HCT116 (cell line): ENCODE results near the gene CCDC24. TPM values are rescaled to one million over a fixed set of nuclear protein-coding genes. Genes with fewer than 3 reads are reported as not detected.

Source experiments
- ATAC-seq: fragments of 200-7000 bp; cut with Tn5 transposase; 2 replicates; pipeline ENCODE4 v1.9.1; 2020; ENCODE audit warnings: mild to moderate bottlenecking, moderate library complexity
- BruUV-seq: library from RNA; stranded (reverse); fragments of 400-500 nt; replicated peaks from 2 replicates; lab custom pipeline; 2021; lab: Mats Ljungman, UMichigan
- CTCF ChIA-PET: fragments of 300-600 bp; sonication (Branson Sonifier 250); formaldehyde crosslinking; loops from one replicate; lab custom pipeline; 2021; ENCODE audit warnings: antibody characterized with exemption; lab: Charles Lee
- POLR2A ChIA-PET: fragments of 300-600, 350-600 bp; sonication (Branson Sonifier 250); formaldehyde crosslinking; loops from one replicate; lab custom pipeline; 2021; ENCODE audit warnings: antibody characterized with exemption; lab: Charles Lee
- RAD21 ChIA-PET, 2 experiments: fragments of 300-600 bp; sonication (Branson Sonifier 250); formaldehyde crosslinking; loops; one replicate each; lab custom pipeline; 2023; ENCODE audit warnings: low total read pairs in 2 of 2; ENCODE audit not compliant: uncharacterized antibody in 2 of 2, unreplicated experiment in 2 of 2, low non-redundant PET in 1 of 2; lab: Charles Lee
- DNase-seq: peaks from one replicate; pipeline ENCODE4 v3.0.0-alpha.2; 2010; ENCODE audit warnings: low read depth, low spot score
- H2AFZ ChIP-seq: fragments of 200-600 bp; shearing (Covaris generic), sonication (generic); 2 replicates; pipeline ENCODE4 v1.6.1; 2017; ENCODE audit warnings: low read depth, mixed run types, mixed read lengths, antibody characterized with exemption, low read length; ENCODE audit not compliant: poor library complexity, severe bottlenecking
- H3K27ac ChIP-seq: 2 replicates; pipeline ENCODE4 v1.5.1; 2012; ENCODE audit warnings: low read depth, low read length
- H3K27me3 ChIP-seq: fragments of 200-600 bp; sonication (generic); 2 replicates; pipeline ENCODE4 v1.6.1; 2016; ENCODE audit warnings: mixed run types, low read length, mixed read lengths; ENCODE audit not compliant: insufficient read depth
- H3K36me3 ChIP-seq, 2 experiments: fragments of 200-500 bp in 1 of 2; fragments of 200-600 bp in 1 of 2; sonication (Bioruptor generic) in 1 of 2; sonication (generic) in 1 of 2; 2 replicates each; pipeline versions ENCODE4 v1.5.1 to v1.6.1; 2014 to 2016; ENCODE audit warnings: low read length in 2 of 2, inconsistent platforms in 1 of 2, mixed read lengths in 1 of 2, mixed run types in 1 of 2; ENCODE audit not compliant: insufficient read depth in 2 of 2, control insufficient read depth in 1 of 2
- H3K4me1 ChIP-seq, 2 experiments: fragments of 200-600 bp in 1 of 2; sonication (generic) in 1 of 2; 2 replicates each; pipeline versions ENCODE4 v1.5.1 to v1.6.1; 2012 to 2017; ENCODE audit warnings: low read length in 2 of 2, inconsistent platforms in 1 of 2, mild to moderate bottlenecking in 1 of 2, mixed read lengths in 1 of 2, mixed run types in 1 of 2, moderate library complexity in 1 of 2; ENCODE audit not compliant: insufficient read depth in 2 of 2, control insufficient read depth in 1 of 2
- H3K4me2 ChIP-seq: fragments of 200-600 bp; sonication (generic); 2 replicates; pipeline ENCODE4 v1.6.1; 2017; ENCODE audit warnings: mixed run types, low read length, mixed read lengths
- H3K4me3 ChIP-seq, 2 experiments: fragments of 200-600 bp in 1 of 2; sonication (generic) in 1 of 2; replicated peaks in 1 of 2; 2 replicates each; pipeline ENCODE4 v1.5.1; 2011 to 2016; ENCODE audit warnings: low read length in 2 of 2, control low read depth in 1 of 2, low read depth in 1 of 2, mild to moderate bottlenecking in 1 of 2, mixed read lengths in 1 of 2, mixed run types in 1 of 2
- H3K79me2 ChIP-seq: fragments of 200-600 bp; sonication (generic); 2 replicates; pipeline ENCODE4 v1.6.1; 2017; ENCODE audit warnings: mild to moderate bottlenecking, mixed run types, low read length, moderate library complexity, mixed read lengths; ENCODE audit not compliant: insufficient read depth
- H3K9ac ChIP-seq: fragments of 200-600 bp; sonication (generic); 2 replicates; pipeline ENCODE4 v1.6.1; 2016; ENCODE audit warnings: low read length, mixed read lengths
- H3K9me2 ChIP-seq: fragments of 200-600 bp; sonication (generic), shearing (Covaris generic); 2 replicates; pipeline ENCODE4 v1.6.1; 2017; ENCODE audit warnings: mixed run types, mild to moderate bottlenecking, moderate library complexity; ENCODE audit not compliant: insufficient read depth
- H3K9me3 ChIP-seq, 2 experiments: fragments of 200-500 bp in 1 of 2; fragments of 200-600 bp in 1 of 2; sonication (Bioruptor generic) in 1 of 2; sonication (generic) in 1 of 2; 2 replicates each; pipeline ENCODE4 v1.6.1; 2014 to 2017; ENCODE audit warnings: low read length in 2 of 2, mixed read lengths in 2 of 2, inconsistent platforms in 1 of 2, low read depth in 1 of 2, mild to moderate bottlenecking in 1 of 2, mixed run types in 1 of 2, moderate library complexity in 1 of 2; ENCODE audit not compliant: control insufficient read depth in 1 of 2, insufficient read depth in 1 of 2
- H4K20me1 ChIP-seq: fragments of 200-600 bp; sonication (generic), shearing (Covaris generic); 2 replicates; pipeline ENCODE4 v1.6.1; 2017; ENCODE audit warnings: mixed run types, mild to moderate bottlenecking, moderate library complexity; ENCODE audit not compliant: insufficient read depth
- CBX3 ChIP-seq: IDR thresholded peaks from 2 replicates; pipeline ENCODE4 v1.6.1; 2012; ENCODE audit warnings: low read depth
- CEBPB ChIP-seq: IDR thresholded peaks from 2 replicates; pipeline ENCODE4 v1.6.1; 2012; ENCODE audit warnings: low read depth
- ELF1 ChIP-seq: IDR thresholded peaks from 2 replicates; pipeline ENCODE4 v1.6.1; 2012; ENCODE audit warnings: low read depth, borderline replicate concordance
- EZH2 ChIP-seq: fragments of 200-600 bp; sonication (generic); IDR thresholded peaks from 2 replicates; pipeline ENCODE4 v1.6.1; 2017; ENCODE audit warnings: antibody characterized with exemption, mixed run types
- EZH2phosphoT487 ChIP-seq: fragments of 200-600 bp; IDR thresholded peaks from 2 replicates; pipeline ENCODE4 v1.6.1; 2018; ENCODE audit warnings: antibody characterized with exemption, borderline replicate concordance
- FOSL1 ChIP-seq: IDR thresholded peaks from 2 replicates; pipeline ENCODE4 v1.6.1; 2012; ENCODE audit warnings: low read depth
- POLR2A ChIP-seq: IDR thresholded peaks from 2 replicates; pipeline ENCODE4 v1.7.0; 2011; ENCODE audit warnings: borderline replicate concordance; ENCODE audit not compliant: insufficient read depth, insufficient read length; ENCODE audit errors: extremely low read depth
- POLR2AphosphoS5 ChIP-seq: IDR thresholded peaks from 2 replicates; pipeline ENCODE4 v1.6.1; 2011; ENCODE audit warnings: mild to moderate bottlenecking, low read depth, low read length, moderate library complexity
- SP1 ChIP-seq: IDR thresholded peaks from 2 replicates; pipeline ENCODE4 v1.6.1; 2012; ENCODE audit warnings: low read depth
- SRF ChIP-seq: IDR thresholded peaks from 2 replicates; pipeline ENCODE4 v1.6.1; 2012; ENCODE audit warnings: low read depth
- YY1 ChIP-seq: IDR thresholded peaks from 2 replicates; pipeline ENCODE4 v1.6.1; 2011; ENCODE audit warnings: low read length, low read depth, moderate library complexity, mild to moderate bottlenecking; ENCODE audit not compliant: insufficient replicate concordance; ENCODE audit errors: extremely low read depth
- ZFX ChIP-seq: fragments of 450-650 bp; IDR thresholded peaks from 2 replicates; pipeline ENCODE4 v1.6.1; 2017
- ZNF274 ChIP-seq: fragments of 200-500 bp; sonication (Bioruptor generic); IDR thresholded peaks from 2 replicates; pipeline ENCODE4 v1.6.1; 2014; ENCODE audit warnings: mild to moderate bottlenecking, low read depth, low read length, inconsistent platforms
- intact Hi-C: fragments of 100-400 bp; cut with micrococcal nuclease; formaldehyde crosslinking; loops from 2 replicates; pipeline ENCODE4 v1.10.0; 2022
- total RNA-seq: library from RNA; stranded (reverse); gene quantifications from one replicate; pipeline ENCODE4 v1.2.1, GENCODE V29; 2021; ENCODE audit not compliant: unreplicated experiment
- TF ChIP-seq, protein P1 (sequence below): IDR thresholded peaks from 2 replicates; pipeline ENCODE4 v1.6.1; 2011; ENCODE audit warnings: mild to moderate bottlenecking, low read length, moderate library complexity; ENCODE audit not compliant: insufficient replicate concordance; ENCODE audit errors: extremely low read depth
- TF ChIP-seq, protein P2 (sequence below): IDR thresholded peaks from 2 replicates; pipeline ENCODE4 v1.6.1; 2012; ENCODE audit warnings: low read depth
- TF ChIP-seq, protein P3 (sequence below): IDR thresholded peaks from 2 replicates; pipeline ENCODE4 v1.6.1; 2012
- TF ChIP-seq, protein P4 (sequence below): IDR thresholded peaks from 2 replicates; pipeline ENCODE4 v1.6.1; 2012

The CCDC24 gene
- total RNA-seq, 1 experiment from 2014 or later = 23.3 TPM

DNA sequence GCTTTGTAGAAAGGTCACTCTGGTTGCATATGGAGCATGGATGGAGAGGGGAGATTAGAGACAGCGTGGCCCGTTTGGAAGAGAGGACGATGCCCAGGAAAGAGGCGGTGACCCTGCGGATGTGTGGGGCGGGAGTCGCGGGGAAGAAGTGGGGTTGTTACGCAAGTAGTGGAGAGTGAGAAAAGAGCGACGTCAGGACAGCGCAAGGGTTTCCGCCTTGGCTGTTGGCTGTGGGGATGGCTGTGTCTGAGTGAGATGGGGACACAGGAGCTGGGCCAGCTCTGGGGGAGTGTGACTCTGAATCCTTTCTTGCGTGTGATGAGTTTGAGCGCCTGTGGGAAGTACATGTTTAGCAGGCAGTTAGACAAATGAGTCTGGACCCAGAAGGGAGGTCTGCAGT, 8.6 kb upstream of the CCDC24 start:
- DNase-seq (no peak), ATAC-seq (no peak)
- BruUV-seq = no TSS peak
- Histone ChIP-seq H3K36me3 (peaks cover 6 to 53% of the 10 kb centered on the region in 2 experiments; a peak in 2 of 4 replicates), H3K9me2 (no peaks in the 10 kb centered on the region), H3K79me2 (peaks cover 51% of the 10 kb centered on the region), H3K27ac (no peak overlapping the region), H3K4me1 (peaks cover 7 to 22% of the 10 kb centered on the region in 2 experiments; a peak in 3 of 4 replicates), H3K4me2 (no peak overlapping the region), H2AFZ (no peak overlapping the region), H4K20me1 (no peaks in the 10 kb centered on the region), H3K27me3 (no peaks in the 10 kb centered on the region), H3K9ac (no peak overlapping the region), H3K9me3 (no peaks in the 10 kb centered on the region), H3K4me3 (no peak overlapping the region)
- RAD21 ChIA-PET = no interaction called here
- CTCF ChIA-PET = no interaction called here
- no peak for TF ChIP-seq ELF1
- no peak for TF ChIP-seq SRF
- no peak for TF ChIP-seq ZFX
- no peak for TF ChIP-seq CBX3
- TF ChIP-seq, protein P1, sequence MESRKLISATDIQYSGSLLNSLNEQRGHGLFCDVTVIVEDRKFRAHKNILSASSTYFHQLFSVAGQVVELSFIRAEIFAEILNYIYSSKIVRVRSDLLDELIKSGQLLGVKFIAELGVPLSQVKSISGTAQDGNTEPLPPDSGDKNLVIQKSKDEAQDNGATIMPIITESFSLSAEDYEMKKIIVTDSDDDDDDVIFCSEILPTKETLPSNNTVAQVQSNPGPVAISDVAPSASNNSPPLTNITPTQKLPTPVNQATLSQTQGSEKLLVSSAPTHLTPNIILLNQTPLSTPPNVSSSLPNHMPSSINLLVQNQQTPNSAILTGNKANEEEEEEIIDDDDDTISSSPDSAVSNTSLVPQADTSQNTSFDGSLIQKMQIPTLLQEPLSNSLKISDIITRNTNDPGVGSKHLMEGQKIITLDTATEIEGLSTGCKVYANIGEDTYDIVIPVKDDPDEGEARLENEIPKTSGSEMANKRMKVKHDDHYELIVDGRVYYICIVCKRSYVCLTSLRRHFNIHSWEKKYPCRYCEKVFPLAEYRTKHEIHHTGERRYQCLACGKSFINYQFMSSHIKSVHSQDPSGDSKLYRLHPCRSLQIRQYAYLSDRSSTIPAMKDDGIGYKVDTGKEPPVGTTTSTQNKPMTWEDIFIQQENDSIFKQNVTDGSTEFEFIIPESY = no peak
- TF ChIP-seq SP1 = no peak
- no peak for TF ChIP-seq CEBPB
- no peak for TF ChIP-seq POLR2AphosphoS5
- no peak for TF ChIP-seq FOSL1
- TF ChIP-seq YY1 = no peak
- no peak for TF ChIP-seq EZH2
- no peak for TF ChIP-seq POLR2A
- TF ChIP-seq ZNF274 = no peak
- TF ChIP-seq, protein P2, sequence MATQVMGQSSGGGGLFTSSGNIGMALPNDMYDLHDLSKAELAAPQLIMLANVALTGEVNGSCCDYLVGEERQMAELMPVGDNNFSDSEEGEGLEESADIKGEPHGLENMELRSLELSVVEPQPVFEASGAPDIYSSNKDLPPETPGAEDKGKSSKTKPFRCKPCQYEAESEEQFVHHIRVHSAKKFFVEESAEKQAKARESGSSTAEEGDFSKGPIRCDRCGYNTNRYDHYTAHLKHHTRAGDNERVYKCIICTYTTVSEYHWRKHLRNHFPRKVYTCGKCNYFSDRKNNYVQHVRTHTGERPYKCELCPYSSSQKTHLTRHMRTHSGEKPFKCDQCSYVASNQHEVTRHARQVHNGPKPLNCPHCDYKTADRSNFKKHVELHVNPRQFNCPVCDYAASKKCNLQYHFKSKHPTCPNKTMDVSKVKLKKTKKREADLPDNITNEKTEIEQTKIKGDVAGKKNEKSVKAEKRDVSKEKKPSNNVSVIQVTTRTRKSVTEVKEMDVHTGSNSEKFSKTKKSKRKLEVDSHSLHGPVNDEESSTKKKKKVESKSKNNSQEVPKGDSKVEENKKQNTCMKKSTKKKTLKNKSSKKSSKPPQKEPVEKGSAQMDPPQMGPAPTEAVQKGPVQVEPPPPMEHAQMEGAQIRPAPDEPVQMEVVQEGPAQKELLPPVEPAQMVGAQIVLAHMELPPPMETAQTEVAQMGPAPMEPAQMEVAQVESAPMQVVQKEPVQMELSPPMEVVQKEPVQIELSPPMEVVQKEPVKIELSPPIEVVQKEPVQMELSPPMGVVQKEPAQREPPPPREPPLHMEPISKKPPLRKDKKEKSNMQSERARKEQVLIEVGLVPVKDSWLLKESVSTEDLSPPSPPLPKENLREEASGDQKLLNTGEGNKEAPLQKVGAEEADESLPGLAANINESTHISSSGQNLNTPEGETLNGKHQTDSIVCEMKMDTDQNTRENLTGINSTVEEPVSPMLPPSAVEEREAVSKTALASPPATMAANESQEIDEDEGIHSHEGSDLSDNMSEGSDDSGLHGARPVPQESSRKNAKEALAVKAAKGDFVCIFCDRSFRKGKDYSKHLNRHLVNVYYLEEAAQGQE = no peak
- TF ChIP-seq, protein P3, sequence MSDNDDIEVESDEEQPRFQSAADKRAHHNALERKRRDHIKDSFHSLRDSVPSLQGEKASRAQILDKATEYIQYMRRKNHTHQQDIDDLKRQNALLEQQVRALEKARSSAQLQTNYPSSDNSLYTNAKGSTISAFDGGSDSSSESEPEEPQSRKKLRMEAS = no peak
- TF ChIP-seq EZH2phosphoT487 = no peak
- TF ChIP-seq, protein P4, sequence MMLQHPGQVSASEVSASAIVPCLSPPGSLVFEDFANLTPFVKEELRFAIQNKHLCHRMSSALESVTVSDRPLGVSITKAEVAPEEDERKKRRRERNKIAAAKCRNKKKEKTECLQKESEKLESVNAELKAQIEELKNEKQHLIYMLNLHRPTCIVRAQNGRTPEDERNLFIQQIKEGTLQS = no peak
- POLR2A ChIA-PET = no interaction called here
- intact Hi-C loops = no loop called here
